Measurements from ENCODE around the gene SLCO4A1. TPM values are rescaled to one million over a fixed set of nuclear protein-coding genes. Genes with fewer than 3 reads are reported as not detected.

SLCO4A1 gene
- total and polyA plus RNA-seq, 2 of the 4 experiments (the other 2 are of a cell fraction), result 0.72 to 1.1 TPM

- ATAC-seq (ENCODE audit: low read depth), result no peak
- dilution Hi-C loops (cut with HindIII; ENCODE audit: low sequenced_read_pairs, unreplicated experiment), result no loop called here
- CTCF ChIA-PET, result no interaction called here
Measured at GRCh38 chr20:62663145-62664018, 21.1 kb downstream of the SLCO4A1 start.

More at GRCh38 chr20:62663145-62664018, 21.1 kb downstream of the SLCO4A1 start:
- POLR2A ChIA-PET (ENCODE audit: unreplicated experiment), result no interaction called here
- H4K20me1 ChIP-seq (ENCODE audit: insufficient read depth, low read length), result no peaks in the 10 kb centered on the region; the same call in none of the 2 replicates
- H2AK5ac ChIP-seq (ENCODE audit: low read depth, low read length), result peak overlapping the region; percentile 35
- H3K23ac ChIP-seq (ENCODE audit: low read depth, low read length), result no peak overlapping the region
- no peak overlapping the region for H3K4me3 ChIP-seq (ENCODE audit: insufficient read depth, low read depth, low read length)
- H3K79me1 ChIP-seq (ENCODE audit: low read depth in 1 of 2, low read length in 2 of 2), result no peaks in the 10 kb centered on the region
- intact Hi-C loops (cut with micrococcal nuclease), result no loop called here
- no peaks in the 10 kb centered on the region for H3K27me3 ChIP-seq (ENCODE audit: control insufficient read depth, insufficient read depth, low read length)
- DNase-seq, result no peak
- H2AFZ ChIP-seq (replicated peaks; ENCODE audit: low read length, poor library complexity), result peak overlapping the region; percentile 35
- peaks cover 5% of the 10 kb centered on the region for H3K4me1 ChIP-seq (ENCODE audit: control insufficient read depth, insufficient read depth, low read length)
- H3K18ac ChIP-seq (ENCODE audit: low read depth, low read length), result no peak overlapping the region
- H3K4ac ChIP-seq (ENCODE audit: low read depth, low read length), result no peak overlapping the region
- H4K5ac ChIP-seq (ENCODE audit: low read depth, low read length), result no peak overlapping the region
- no peak overlapping the region for H4K91ac ChIP-seq (ENCODE audit: insufficient read depth, low read depth, low read length)
- no peak overlapping the region for H4K8ac ChIP-seq (ENCODE audit: low read depth in 2 of 2, low read length in 2 of 2)
- no peak overlapping the region for H2BK20ac ChIP-seq (ENCODE audit: low read depth, low read length)
- no peaks in the 10 kb centered on the region for H3K9me1 ChIP-seq (ENCODE audit: insufficient read depth, low read length)
- H3K36me3 ChIP-seq (ENCODE audit: control insufficient read depth, insufficient read depth, low read length), result no peaks in the 10 kb centered on the region
- H3K4me2 ChIP-seq (ENCODE audit: low read depth, low read length), result no peak overlapping the region
- H3K9me3 ChIP-seq (ENCODE audit: control insufficient read depth, insufficient read depth, low read length), result no peaks in the 10 kb centered on the region
- in situ Hi-C loops (cut with MboI; ENCODE audit: low sequenced_read_pairs), result no loop called here
- TF ChIP-seq RAD21 (IDR thresholded peaks at IDR 0.05; ENCODE audit: low read length), result no peak
- no peak for TF ChIP-seq CEBPB (IDR thresholded peaks at IDR 0.05; ENCODE audit: low read depth, low read length)
- no peak for TF ChIP-seq FOS (IDR thresholded peaks at IDR 0.05; ENCODE audit: low read depth, low read length)
- no peak for TF ChIP-seq RCOR1 (IDR thresholded peaks at IDR 0.05; ENCODE audit: insufficient replicate concordance, low read length)
- no peak for TF ChIP-seq BHLHE40 (IDR thresholded peaks at IDR 0.05; ENCODE audit: low read depth, low read length)
- TF ChIP-seq MAZ (IDR thresholded peaks at IDR 0.05; ENCODE audit: borderline replicate concordance, low read depth, low read length), result no peak
- no peak for TF ChIP-seq MAFK (IDR thresholded peaks at IDR 0.05; ENCODE audit: low read depth, low read length)
- no peak for TF ChIP-seq POLR2A (IDR thresholded peaks at IDR 0.05; ENCODE audit: low read depth, low read length)
- no peak for TF ChIP-seq CTCF (conservative IDR thresholded peaks at IDR 0.05; ENCODE audit: low read depth, low read length)
- TF ChIP-seq, protein P1, sequence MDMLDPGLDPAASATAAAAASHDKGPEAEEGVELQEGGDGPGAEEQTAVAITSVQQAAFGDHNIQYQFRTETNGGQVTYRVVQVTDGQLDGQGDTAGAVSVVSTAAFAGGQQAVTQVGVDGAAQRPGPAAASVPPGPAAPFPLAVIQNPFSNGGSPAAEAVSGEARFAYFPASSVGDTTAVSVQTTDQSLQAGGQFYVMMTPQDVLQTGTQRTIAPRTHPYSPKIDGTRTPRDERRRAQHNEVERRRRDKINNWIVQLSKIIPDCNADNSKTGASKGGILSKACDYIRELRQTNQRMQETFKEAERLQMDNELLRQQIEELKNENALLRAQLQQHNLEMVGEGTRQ (IDR thresholded peaks at IDR 0.05; ENCODE audit: low read depth, low read length), result no peak
- WGBS, 2 experiments (ENCODE audit: extremely low coverage in 2 of 2, insufficient read length in 1 of 2), result 94% methylated on average over 5 of the region's 24 CpGs; no CpG with 5 or more reads in 1 of the 2 experiments
- H2AK9ac ChIP-seq (replicated peaks; ENCODE audit: low read depth, low read length, poor library complexity), result peak overlapping the region; percentile 83
- no peak overlapping the region for H3K56ac ChIP-seq (ENCODE audit: extremely low read depth, insufficient read depth, low read length)
- no peak overlapping the region for H3K14ac ChIP-seq (replicated peaks; ENCODE audit: low read depth, low read length)
- H3K9ac ChIP-seq (ENCODE audit: low read depth, low read length), result no peak overlapping the region
- BruUV-seq (replicated peaks), result no TSS peak
- H2BK5ac ChIP-seq (ENCODE audit: low read depth, low read length, poor library complexity, severe bottlenecking), result no peak overlapping the region
- no peak overlapping the region for H3K27ac ChIP-seq (ENCODE audit: insufficient read depth, low read length)
- no peak overlapping the region for H2BK120ac ChIP-seq (ENCODE audit: low read depth, low read length)
- no peak overlapping the region; the same call in 2 of the 3 replicates for H2BK15ac ChIP-seq (ENCODE audit: low read depth, low read length)

All from IMR-90 (cell line).